Smooth muscle cell (in vitro differentiated cells): ENCODE results near the gene CLVS2. TPM values are rescaled to one million over a fixed set of nuclear protein-coding genes. Genes with fewer than 3 reads are reported as not detected.

Experiments used
- DNase-seq: peaks from one replicate; lab custom pipeline; 2025; ENCODE audit not compliant: unreplicated experiment; lab: John Stamatoyannopoulos, UW
- H2AFZ ChIP-seq: fragments of 200-600 bp; sonication (generic); 2 replicates; pipeline ENCODE4 v1.6.0; 2016; ENCODE audit warnings: antibody characterized with exemption, low read depth, mild to moderate bottlenecking
- H3F3A ChIP-seq: fragments of 200-600 bp; sonication (generic); 2 replicates; pipeline ENCODE4 v1.6.0; 2017; ENCODE audit warnings: antibody characterized with exemption, low read depth
- H3K27ac ChIP-seq: fragments of 200-600 bp; sonication (generic); 2 replicates; pipeline ENCODE4 v1.5.1; 2016; ENCODE audit warnings: low read depth, mild to moderate bottlenecking
- H3K27me3 ChIP-seq: fragments of 200-600 bp; sonication (generic); 2 replicates; pipeline ENCODE4 v1.6.1; 2016; ENCODE audit warnings: low read depth, mild to moderate bottlenecking
- H3K36me3 ChIP-seq: fragments of 200-600 bp; sonication (generic); 2 replicates; pipeline ENCODE4 v1.5.1; 2016; ENCODE audit warnings: low read depth
- H3K4me1 ChIP-seq: fragments of 200-600 bp; sonication (generic); 2 replicates; pipeline ENCODE4 v1.5.1; 2016; ENCODE audit warnings: low read depth
- H3K4me2 ChIP-seq: fragments of 200-600 bp; sonication (generic); 2 replicates; pipeline ENCODE4 v1.6.0; 2016; ENCODE audit warnings: mild to moderate bottlenecking
- H3K4me3 ChIP-seq: fragments of 200-600 bp; sonication (generic); 2 replicates; pipeline ENCODE4 v1.5.1; 2016; ENCODE audit warnings: mild to moderate bottlenecking
- H3K79me2 ChIP-seq: fragments of 200-600 bp; sonication (generic); 2 replicates; pipeline ENCODE4 v1.6.0; 2016; ENCODE audit warnings: low read depth, mild to moderate bottlenecking
- H3K9ac ChIP-seq: fragments of 200-600 bp; sonication (generic); 2 replicates; pipeline ENCODE4 v1.6.0; 2016; ENCODE audit warnings: low read depth
- H3K9me3 ChIP-seq: fragments of 200-600 bp; sonication (generic); replicated peaks from 2 replicates; pipeline ENCODE4 v1.5.1; 2016; ENCODE audit warnings: low read depth
- H4K20me1 ChIP-seq: fragments of 200-600 bp; sonication (generic); 2 replicates; pipeline ENCODE4 v1.6.0; 2016; ENCODE audit warnings: low read depth
- WGBS: methylation state at CpG from one replicate; pipeline ENCODE4 v1.1.7; 2016; ENCODE audit warnings: low lambda C conversion rate; 5-methylcytosine and 5-hydroxymethylcytosine counted together
- polyA plus RNA-seq: library from polyadenylated mRNA; unstranded; fragments of >200 nt; fragmentation: Nextera tagmentation; extraction: Ambion mirVana; gene quantifications from 2 replicates; pipeline ENCODE4 v1.2.1, GENCODE V29; 2016
- total RNA-seq: library from RNA; depleted of rRNA; stranded (reverse); fragments of >200 nt; gene quantifications from 2 replicates; pipeline ENCODE4 v1.2.3, GENCODE V29; 2014
- TF ChIP-seq, protein P1 (sequence below): fragments of 200-600 bp; sonication (generic); IDR thresholded peaks from 2 replicates; pipeline ENCODE4 v1.5.1; 2017; ENCODE audit warnings: borderline replicate concordance, mild to moderate bottlenecking, antibody characterized with exemption; ENCODE audit not compliant: insufficient read depth, poor library complexity, severe bottlenecking

The CLVS2 gene
- total and polyA plus RNA-seq, 2 experiments from 2014 or later: not detected

DNA sequence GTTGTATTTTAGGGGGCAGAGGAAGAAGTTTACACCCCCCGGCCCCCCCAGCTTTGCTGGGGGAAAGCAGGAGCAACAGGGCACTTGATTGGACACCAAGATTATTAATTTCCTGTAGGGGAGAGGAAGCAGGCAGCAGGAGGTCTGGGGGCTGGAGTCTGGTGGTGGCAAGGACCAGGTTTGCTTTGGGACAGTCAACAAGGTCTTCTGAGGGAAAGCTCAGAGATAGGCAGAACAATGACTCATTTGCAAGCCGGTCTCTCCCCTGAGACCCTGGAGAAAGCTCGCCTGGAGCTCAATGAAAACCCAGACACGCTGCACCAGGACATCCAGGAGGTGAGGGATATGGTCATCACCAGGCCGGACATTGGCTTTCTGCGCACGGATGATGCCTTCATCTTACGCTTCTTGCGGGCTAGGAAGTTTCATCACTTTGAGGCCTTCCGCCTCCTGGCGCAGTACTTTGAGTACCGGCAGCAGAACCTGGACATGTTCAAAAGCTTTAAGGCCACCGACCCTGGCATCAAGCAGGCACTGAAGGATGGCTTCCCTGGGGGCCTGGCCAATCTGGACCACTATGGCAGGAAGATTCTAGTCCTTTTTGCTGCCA, 1.6 kb downstream of the CLVS2 start:
- Histone ChIP-seq H3K27ac (no peak overlapping the region), H3K27me3 (peaks cover 85% of the 10 kb centered on the region), H3F3A (no peaks in the 10 kb centered on the region), H2AFZ (no peak overlapping the region), H3K9me3 (no peaks in the 10 kb centered on the region), H3K4me2 (no peak overlapping the region), H4K20me1 (no peaks in the 10 kb centered on the region), H3K4me3 (no peak overlapping the region), H3K79me2 (no peaks in the 10 kb centered on the region), H3K4me1 (no peaks in the 10 kb centered on the region), H3K36me3 (no peaks in the 10 kb centered on the region), H3K9ac (no peak overlapping the region)
- TF ChIP-seq, protein P1, sequence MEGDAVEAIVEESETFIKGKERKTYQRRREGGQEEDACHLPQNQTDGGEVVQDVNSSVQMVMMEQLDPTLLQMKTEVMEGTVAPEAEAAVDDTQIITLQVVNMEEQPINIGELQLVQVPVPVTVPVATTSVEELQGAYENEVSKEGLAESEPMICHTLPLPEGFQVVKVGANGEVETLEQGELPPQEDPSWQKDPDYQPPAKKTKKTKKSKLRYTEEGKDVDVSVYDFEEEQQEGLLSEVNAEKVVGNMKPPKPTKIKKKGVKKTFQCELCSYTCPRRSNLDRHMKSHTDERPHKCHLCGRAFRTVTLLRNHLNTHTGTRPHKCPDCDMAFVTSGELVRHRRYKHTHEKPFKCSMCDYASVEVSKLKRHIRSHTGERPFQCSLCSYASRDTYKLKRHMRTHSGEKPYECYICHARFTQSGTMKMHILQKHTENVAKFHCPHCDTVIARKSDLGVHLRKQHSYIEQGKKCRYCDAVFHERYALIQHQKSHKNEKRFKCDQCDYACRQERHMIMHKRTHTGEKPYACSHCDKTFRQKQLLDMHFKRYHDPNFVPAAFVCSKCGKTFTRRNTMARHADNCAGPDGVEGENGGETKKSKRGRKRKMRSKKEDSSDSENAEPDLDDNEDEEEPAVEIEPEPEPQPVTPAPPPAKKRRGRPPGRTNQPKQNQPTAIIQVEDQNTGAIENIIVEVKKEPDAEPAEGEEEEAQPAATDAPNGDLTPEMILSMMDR: no peak
- WGBS: 87% methylated on average over 13 of the region's 13 CpGs
- DNase-seq: no peak

DNA sequence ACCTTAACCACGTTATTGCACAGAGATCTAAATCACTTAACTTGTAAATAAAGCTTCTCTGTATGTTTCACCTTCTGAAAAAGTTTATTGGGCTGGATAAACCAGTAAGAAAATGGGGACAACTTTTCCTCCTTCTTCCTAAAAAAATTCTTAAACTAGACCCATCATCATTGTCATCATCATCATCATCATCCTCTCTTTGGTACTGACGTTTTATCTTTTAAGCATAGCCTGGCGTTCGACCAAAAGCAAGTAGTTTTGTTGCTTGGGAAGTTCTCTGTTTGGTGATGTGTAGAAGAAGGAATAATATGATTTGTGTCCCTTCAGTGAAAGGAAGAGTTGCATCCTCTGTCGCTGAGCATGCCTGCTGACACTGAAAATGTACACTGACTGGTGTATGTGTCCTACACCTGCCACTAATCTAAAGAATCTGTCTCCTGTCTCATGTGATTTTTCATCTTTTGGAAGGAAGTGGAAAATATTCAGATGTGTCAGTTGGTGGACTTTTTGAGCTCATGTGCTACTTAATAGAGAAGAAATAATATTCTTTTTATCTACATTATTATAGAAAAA, 2.5 kb downstream of the CLVS2 start:
- no peaks in the 10 kb centered on the region for H3K79me2 ChIP-seq
- H3K27ac ChIP-seq: no peak overlapping the region
- no peak overlapping the region for H3K9ac ChIP-seq
- H4K20me1 ChIP-seq: no peaks in the 10 kb centered on the region
- no peak overlapping the region for H3K4me3 ChIP-seq
- no peak overlapping the region for H2AFZ ChIP-seq
- H3K9me3 ChIP-seq: no peaks in the 10 kb centered on the region
- no peak for DNase-seq
- no peaks in the 10 kb centered on the region for H3K36me3 ChIP-seq
- no peaks in the 10 kb centered on the region for H3K4me1 ChIP-seq
- 79% methylated on average over 5 of the region's 5 CpGs for WGBS
- TF ChIP-seq, protein P1: no peak
- peaks cover 79% of the 10 kb centered on the region for H3K27me3 ChIP-seq
- no peak overlapping the region for H3K4me2 ChIP-seq
- no peaks in the 10 kb centered on the region for H3F3A ChIP-seq

DNA sequence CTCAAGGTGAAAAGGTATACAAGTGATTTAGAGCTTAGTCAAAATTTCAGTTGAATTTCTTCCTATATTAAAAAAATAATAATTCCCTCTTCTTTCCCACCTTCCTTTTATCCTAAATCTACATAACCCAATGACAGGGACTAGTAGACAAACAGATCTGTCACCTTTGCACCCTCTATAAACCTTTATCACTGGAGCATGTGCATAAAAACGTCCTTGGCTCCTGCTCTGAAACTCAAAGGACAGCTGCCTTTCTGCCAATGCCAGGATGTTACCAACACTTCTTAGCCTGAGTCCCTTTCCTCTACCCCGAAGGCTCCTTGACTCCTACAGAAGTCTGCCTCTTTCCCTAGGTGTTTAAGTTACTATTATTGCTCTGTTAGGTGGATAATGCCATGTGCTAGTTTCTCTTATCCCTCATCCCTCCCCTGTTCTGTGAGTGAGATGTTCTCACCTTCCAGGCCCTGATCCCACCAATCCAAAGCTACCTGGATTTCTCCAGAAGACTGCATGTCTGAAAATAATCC, 4.3 kb downstream of the CLVS2 start:
- Histone ChIP-seq H3K9ac (no peak overlapping the region), H3K4me1 (no peaks in the 10 kb centered on the region), H3K79me2 (no peaks in the 10 kb centered on the region), H3K36me3 (no peaks in the 10 kb centered on the region), H4K20me1 (no peaks in the 10 kb centered on the region), H2AFZ (no peak overlapping the region), H3K27me3 (peaks cover 61% of the 10 kb centered on the region), H3K4me2 (no peak overlapping the region), H3K27ac (no peak overlapping the region), H3F3A (no peaks in the 10 kb centered on the region), H3K9me3 (no peaks in the 10 kb centered on the region), H3K4me3 (no peak overlapping the region)
- TF ChIP-seq, protein P1: no peak
- no peak for DNase-seq
- 62% methylated on average over 2 of the region's 2 CpGs for WGBS
